Activated naive CD4-positive, alpha-beta T cell treated with anti-CD3 and anti-CD28 coated beads, Interleukin-2, amount 50 U/mL, for 16 hours (primary cell): ENCODE data around the gene CD209.
"Not testable (repeated sequence)": the region's sequence is repeated elsewhere in the genome, so short reads cannot be mapped to it uniquely, and the experiment has no call there.

Experiments used
- DNase-seq: peaks from one replicate; pipeline ENCODE4 v3.0.0-alpha.2; 2020

CD209 gene

GRCh38 chr19:7766535-7766934 is 19.2 kb upstream of the CD209 start:
- no peak for DNase-seq

GRCh38 chr19:7765043-7765442 is 17.7 kb upstream of the CD209 start:
- not testable (repeated sequence) for DNase-seq

- DNase-seq, result not testable (repeated sequence)
Observed at GRCh38 chr19:7764157-7764556, 16.8 kb upstream of the CD209 start.

GRCh38 chr19:7763696-7764095 is 16.4 kb upstream of the CD209 start:
- no peak for DNase-seq

GRCh38 chr19:7762719-7763293 is 15.5 kb upstream of the CD209 start, which contains the start of gene CLEC4M:
Gene CLEC4M, plus strand, starts transcription at chr19:7763243. Its CDS starts 24 bp downstream, at chr19:7763267.
- DNase-seq, result no peak

GRCh38 chr19:7759156-7759555 is 11.8 kb upstream of the CD209 start:
- no peak for DNase-seq

- no peak for DNase-seq
Observed at GRCh38 chr19:7757358-7757757, 10.0 kb upstream of the CD209 start.

GRCh38 chr19:7756258-7756657 is 8.9 kb upstream of the CD209 start:
- DNase-seq, result no peak

- peak; percentile 56 for DNase-seq
Observed at GRCh38 chr19:7751157-7751783, 3.9 kb upstream of the CD209 start.

GRCh38 chr19:7748756-7749155 is 1.4 kb upstream of the CD209 start:
- DNase-seq, result no peak

- DNase-seq, result no peak
Observed at GRCh38 chr19:7748171-7748570, 837 bp upstream of the CD209 start.

- not testable (repeated sequence) for DNase-seq
Observed at GRCh38 chr19:7746306-7746705, 1.0 kb downstream of the CD209 start.

- no peak for DNase-seq
Observed at GRCh38 chr19:7744871-7745650, 2.3 kb downstream of the CD209 start.

- no peak for DNase-seq
Observed at GRCh38 chr19:7744199-7744786, 3.0 kb downstream of the CD209 start.

GRCh38 chr19:7743425-7743841 is 3.9 kb downstream of the CD209 start:
- DNase-seq, result no peak

- no peak for DNase-seq
Observed at GRCh38 chr19:7742991-7743390, 4.3 kb downstream of the CD209 start.

- DNase-seq, result no peak
Observed at GRCh38 chr19:7742575-7742974, 4.8 kb downstream of the CD209 start.

GRCh38 chr19:7740682-7741054 is 6.7 kb downstream of the CD209 start:
- no peak for DNase-seq

GRCh38 chr19:7739801-7740681 is 7.3 kb downstream of the CD209 start:
- no peak for DNase-seq

GRCh38 chr19:7739211-7739755 is 8.1 kb downstream of the CD209 start:
- DNase-seq, result no peak

- peak; percentile 37 for DNase-seq
Observed at GRCh38 chr19:7738023-7738422, 9.3 kb downstream of the CD209 start.

- DNase-seq, result no peak
Observed at GRCh38 chr19:7737215-7737614, 10.1 kb downstream of the CD209 start.
